ENCODE measurements around the gene TP73.

Gene TP73

GRCh38 chr1:3609769-3610526 is 42.4 kb upstream of the TP73 start:
- Histone ChIP-seq H3K9me3 (ENCODE audit: low read length) (no peaks in the 10 kb centered on the region), H3K9ac (ENCODE audit: low read length) (no peak overlapping the region), H3K4me1 (ENCODE audit: insufficient read depth, low read length) (no peaks in the 10 kb centered on the region), H3K27me3 (ENCODE audit: control insufficient read depth in 1 of 2, insufficient read depth in 2 of 2, low read length in 2 of 2) (peaks cover 15 to 43% of the 10 kb centered on the region in 2 donors), H3K4me3 (ENCODE audit: low read depth in 1 of 2, low read length in 2 of 2) (no peak overlapping the region), H3K36me3 (ENCODE audit: insufficient read depth, low read length) (no peaks in the 10 kb centered on the region), H3K27ac (ENCODE audit: low read depth, low read length) (no peak overlapping the region)

GRCh38 chr1:3610527-3611169 is 41.7 kb upstream of the TP73 start:
- no peaks in the 10 kb centered on the region for H3K36me3 ChIP-seq (ENCODE audit: insufficient read depth, low read length)
- H3K27ac ChIP-seq (ENCODE audit: low read depth, low read length): no peak overlapping the region
- H3K27me3 ChIP-seq (ENCODE audit: control insufficient read depth in 1 of 2, insufficient read depth in 2 of 2, low read length in 2 of 2): peaks cover 15 to 43% of the 10 kb centered on the region in 2 donors
- H3K9ac ChIP-seq (ENCODE audit: low read length): no peak overlapping the region
- H3K4me1 ChIP-seq (ENCODE audit: insufficient read depth, low read length): no peaks in the 10 kb centered on the region
- no peaks in the 10 kb centered on the region for H3K9me3 ChIP-seq (ENCODE audit: low read length)
- H3K4me3 ChIP-seq (ENCODE audit: low read depth in 1 of 2, low read length in 2 of 2): no peak overlapping the region

- H3K27ac ChIP-seq (ENCODE audit: low read depth, low read length): no peak within 1 kb of the TSS
- H3K9ac ChIP-seq (ENCODE audit: low read length): no peak within 1 kb of the TSS
- no peak within 1 kb of the TSS for H3K4me3 ChIP-seq (ENCODE audit: low read depth in 1 of 2, low read length in 2 of 2)
- H3K4me1 ChIP-seq (ENCODE audit: insufficient read depth, low read length): no peaks in the 10 kb centered on the region
- no peaks in the 10 kb centered on the region for H3K9me3 ChIP-seq (ENCODE audit: low read length)
- no peaks in the 10 kb centered on the region for H3K36me3 ChIP-seq (ENCODE audit: insufficient read depth, low read length)
- H3K27me3 ChIP-seq (ENCODE audit: control insufficient read depth in 1 of 2, insufficient read depth in 2 of 2, low read length in 2 of 2): peaks cover 15 to 40% of the 10 kb centered on the region in 2 donors
Measured at GRCh38 chr1:3611170-3612019, 40.9 kb upstream of the TP73 start, which contains the start of gene MEGF6. TSS of gene MEGF6 (minus strand) at chr1:3611508. CDS start at chr1:3611268, 240 bp downstream.

- Histone ChIP-seq H3K4me3 (ENCODE audit: low read depth in 1 of 2, low read length in 2 of 2) (no peak overlapping the region), H3K36me3 (ENCODE audit: insufficient read depth, low read length) (no peaks in the 10 kb centered on the region), H3K27me3 (ENCODE audit: control insufficient read depth in 1 of 2, insufficient read depth in 2 of 2, low read length in 2 of 2) (peaks cover 15 to 37% of the 10 kb centered on the region in 2 donors), H3K4me1 (ENCODE audit: insufficient read depth, low read length) (no peaks in the 10 kb centered on the region), H3K9ac (ENCODE audit: low read length) (no peak overlapping the region), H3K9me3 (ENCODE audit: low read length) (no peaks in the 10 kb centered on the region), H3K27ac (ENCODE audit: low read depth, low read length) (no peak overlapping the region)
Measured at GRCh38 chr1:3612123-3612522, 40.2 kb upstream of the TP73 start.

- no peaks in the 10 kb centered on the region for H3K9me3 ChIP-seq (ENCODE audit: low read length)
- H3K36me3 ChIP-seq (ENCODE audit: insufficient read depth, low read length): no peaks in the 10 kb centered on the region
- H3K4me3 ChIP-seq (ENCODE audit: low read depth in 1 of 2, low read length in 2 of 2): no peak overlapping the region
- H3K4me1 ChIP-seq (ENCODE audit: insufficient read depth, low read length): peaks cover 5% of the 10 kb centered on the region
- H3K9ac ChIP-seq (ENCODE audit: low read length): no peak overlapping the region
- peaks cover 4 to 19% of the 10 kb centered on the region in 2 donors for H3K27me3 ChIP-seq (ENCODE audit: control insufficient read depth in 1 of 2, insufficient read depth in 2 of 2, low read length in 2 of 2)
- no peak overlapping the region for H3K27ac ChIP-seq (ENCODE audit: low read depth, low read length)
Measured at GRCh38 chr1:3614755-3615742, 37.3 kb upstream of the TP73 start.

GRCh38 chr1:3616861-3617260 is 35.5 kb upstream of the TP73 start:
- Histone ChIP-seq H3K9ac (ENCODE audit: low read length) (no peak overlapping the region), H3K36me3 (ENCODE audit: insufficient read depth, low read length) (no peaks in the 10 kb centered on the region), H3K4me3 (ENCODE audit: low read depth in 1 of 2, low read length in 2 of 2) (no peak overlapping the region), H3K4me1 (ENCODE audit: insufficient read depth, low read length) (peaks cover 8% of the 10 kb centered on the region), H3K27me3 (ENCODE audit: control insufficient read depth in 1 of 2, insufficient read depth in 2 of 2, low read length in 2 of 2) (peaks cover 4% of the 10 kb centered on the region in 2 donors), H3K27ac (ENCODE audit: low read depth, low read length) (no peak overlapping the region), H3K9me3 (ENCODE audit: low read length) (no peaks in the 10 kb centered on the region)

- no peak overlapping the region for H3K4me3 ChIP-seq (ENCODE audit: low read depth in 1 of 2, low read length in 2 of 2)
- H3K36me3 ChIP-seq (ENCODE audit: insufficient read depth, low read length): no peaks in the 10 kb centered on the region
- no peak overlapping the region for H3K27ac ChIP-seq (ENCODE audit: low read depth, low read length)
- H3K9me3 ChIP-seq (ENCODE audit: low read length): no peaks in the 10 kb centered on the region
- H3K27me3 ChIP-seq (ENCODE audit: control insufficient read depth in 1 of 2, insufficient read depth in 2 of 2, low read length in 2 of 2): peaks cover 0 to under 1% of the 10 kb centered on the region in 2 donors
- no peak overlapping the region for H3K9ac ChIP-seq (ENCODE audit: low read length)
- peaks cover 10% of the 10 kb centered on the region for H3K4me1 ChIP-seq (ENCODE audit: insufficient read depth, low read length)
Measured at GRCh38 chr1:3617806-3618345, 34.4 kb upstream of the TP73 start.

- no peaks in the 10 kb centered on the region for H3K36me3 ChIP-seq (ENCODE audit: insufficient read depth, low read length)
- no peak overlapping the region for H3K4me3 ChIP-seq (ENCODE audit: low read depth in 1 of 2, low read length in 2 of 2)
- H3K4me1 ChIP-seq (ENCODE audit: insufficient read depth, low read length): peaks cover 16% of the 10 kb centered on the region
- H3K27me3 ChIP-seq (ENCODE audit: control insufficient read depth in 1 of 2, insufficient read depth in 2 of 2, low read length in 2 of 2): no peaks in the 10 kb centered on the region
- H3K27ac ChIP-seq (ENCODE audit: low read depth, low read length): no peak overlapping the region
- no peak overlapping the region for H3K9ac ChIP-seq (ENCODE audit: low read length)
- no peaks in the 10 kb centered on the region for H3K9me3 ChIP-seq (ENCODE audit: low read length)
Measured at GRCh38 chr1:3618531-3618880, 33.8 kb upstream of the TP73 start.

- Histone ChIP-seq H3K9ac (ENCODE audit: low read length) (no peak overlapping the region), H3K36me3 (ENCODE audit: insufficient read depth, low read length) (no peaks in the 10 kb centered on the region), H3K27ac (ENCODE audit: low read depth, low read length) (no peak overlapping the region)
Measured at GRCh38 chr1:3618881-3619671, 33.2 kb upstream of the TP73 start.

GRCh38 chr1:3620708-3621107 is 31.6 kb upstream of the TP73 start:
- H3K27me3 ChIP-seq (ENCODE audit: control insufficient read depth in 1 of 2, insufficient read depth in 2 of 2, low read length in 2 of 2): no peaks in the 10 kb centered on the region
- no peaks in the 10 kb centered on the region for H3K36me3 ChIP-seq (ENCODE audit: insufficient read depth, low read length)
- H3K9me3 ChIP-seq (ENCODE audit: low read length): no peaks in the 10 kb centered on the region
- no peak overlapping the region for H3K4me3 ChIP-seq (ENCODE audit: low read depth in 1 of 2, low read length in 2 of 2)
- no peak overlapping the region for H3K9ac ChIP-seq (ENCODE audit: low read length)
- no peak overlapping the region for H3K27ac ChIP-seq (ENCODE audit: low read depth, low read length)
- H3K4me1 ChIP-seq (ENCODE audit: insufficient read depth, low read length): peaks cover 23% of the 10 kb centered on the region

More at GRCh38 chr1:3618881-3619671, 33.2 kb upstream of the TP73 start:
- no peaks in the 10 kb centered on the region for H3K9me3 ChIP-seq (ENCODE audit: low read length)
- peaks cover 20% of the 10 kb centered on the region for H3K4me1 ChIP-seq (ENCODE audit: insufficient read depth, low read length)
- no peak overlapping the region for H3K4me3 ChIP-seq (ENCODE audit: low read depth in 1 of 2, low read length in 2 of 2)
- H3K27me3 ChIP-seq (ENCODE audit: control insufficient read depth in 1 of 2, insufficient read depth in 2 of 2, low read length in 2 of 2): no peaks in the 10 kb centered on the region

All from muscle layer of colon (tissue), 2 donors.